NOMO-1 (cell line): Measurements from ENCODE around the gene ITSN2.

Experiments used
- DNase-seq, 2 experiments: peaks; one replicate each; lab custom pipeline; 2025; ENCODE audit not compliant: unreplicated experiment in 2 of 2; lab: John Stamatoyannopoulos, UW

Gene ITSN2

GRCh38 chr2:24273598-24273997 is 86.7 kb downstream of the ITSN2 start:
- DNase-seq = no peak

GRCh38 chr2:24272907-24273306 is 87.4 kb downstream of the ITSN2 start:
- no peak for DNase-seq

- DNase-seq = no peak
These were observed 88.1 kb downstream of the ITSN2 start for GRCh38 chr2:24272161-24272802.

- no peak for DNase-seq
These were observed 91.1 kb downstream of the ITSN2 start for GRCh38 chr2:24269265-24269664.

- DNase-seq = no peak
These were observed 95.1 kb downstream of the ITSN2 start for GRCh38 chr2:24265212-24265611.

- no peak for DNase-seq
These were observed 97.8 kb downstream of the ITSN2 start for GRCh38 chr2:24262421-24262970.

GRCh38 chr2:24261441-24261840 is 98.9 kb downstream of the ITSN2 start:
- DNase-seq = peak in 1 of 2 experiments; percentile 50

GRCh38 chr2:24259316-24259715 is 101.0 kb downstream of the ITSN2 start:
- no peak for DNase-seq

- DNase-seq = no peak
These were observed 101.6 kb downstream of the ITSN2 start for GRCh38 chr2:24258718-24259117.

GRCh38 chr2:24253303-24253919 is 106.9 kb downstream of the ITSN2 start:
- DNase-seq = no peak

GRCh38 chr2:24247592-24247991 is 112.7 kb downstream of the ITSN2 start:
- DNase-seq = no peak

- no peak for DNase-seq
These were observed 113.2 kb downstream of the ITSN2 start for GRCh38 chr2:24247164-24247563.

- DNase-seq = no peak
These were observed 114.2 kb downstream of the ITSN2 start for GRCh38 chr2:24245986-24246776.

- DNase-seq = no peak
These were observed 118.8 kb downstream of the ITSN2 start for GRCh38 chr2:24241528-24241927.

GRCh38 chr2:24239553-24239952 is 120.8 kb downstream of the ITSN2 start:
- peak in 1 of 2 experiments; percentile 20 for DNase-seq

GRCh38 chr2:24238158-24238557 is 122.2 kb downstream of the ITSN2 start:
- DNase-seq = no peak

GRCh38 chr2:24237313-24237712 is 123.0 kb downstream of the ITSN2 start:
- DNase-seq = no peak

- DNase-seq = no peak
These were observed 127.0 kb downstream of the ITSN2 start for GRCh38 chr2:24233321-24233720.

- no peak for DNase-seq
These were observed 128.9 kb downstream of the ITSN2 start for GRCh38 chr2:24231461-24231881.

GRCh38 chr2:24228470-24228869 is 131.9 kb downstream of the ITSN2 start:
- DNase-seq = no peak

- DNase-seq = no peak
These were observed 134.7 kb downstream of the ITSN2 start for GRCh38 chr2:24225499-24226242.
